ENCODE data around the gene PAXIP1.
A peak's percentile ranks its signal among the peaks of the same experiment; 100 is the strongest.

The PAXIP1 gene

DNA sequence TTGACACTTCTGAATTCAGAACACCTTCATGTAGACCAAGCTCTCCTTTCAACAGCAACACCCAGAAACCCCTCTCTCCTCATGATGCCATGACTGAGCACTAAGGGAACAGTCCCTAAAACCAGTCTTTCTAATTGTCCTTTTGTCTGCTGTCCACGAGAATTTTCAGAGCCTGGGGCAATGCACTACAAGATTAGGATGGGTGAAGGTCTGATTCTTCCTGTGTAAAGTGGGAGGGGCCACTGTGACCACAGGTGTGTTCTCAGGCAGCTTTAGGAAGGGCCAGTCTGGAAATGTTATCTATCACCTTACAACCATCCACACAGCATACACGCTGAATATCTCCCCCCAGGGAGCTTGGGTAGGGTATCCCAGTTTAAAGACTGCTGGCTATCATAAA is 7.9 kb downstream of the PAXIP1 start (continued):
- no peak for TF ChIP-seq REST (tag by site-specific recombination; IDR thresholded peaks at IDR 0.05)

- ChIA-PET CTCF (interaction anchor here (0.9 to 1.7 kb wide), 5 partner anchors 9 to 64 kb away, joined by 4 to 11 read pairs (median 5); no protein-coding TSS in a partner anchor), POLR2A (no interaction called here)
- H3K9me3 ChIP-seq (ENCODE audit: control insufficient read depth, insufficient read depth, low read depth, low read length): no peaks in the 10 kb centered on the region
- H3K4me3 ChIP-seq (ENCODE audit: low read depth, low read length): no peak overlapping the region
- TF ChIP-seq ZBTB7A (tag by site-specific recombination; IDR thresholded peaks at IDR 0.05; ENCODE audit: low read depth) (no peak), ZNF843 (tag by site-specific recombination; IDR thresholded peaks at IDR 0.05) (peak; percentile 37; the same call in 1 of the 2 replicates), ZNF138 (tag by site-specific recombination; IDR thresholded peaks at IDR 0.05; ENCODE audit: borderline replicate concordance) (no peak), ZNF776 (tag by site-specific recombination; IDR thresholded peaks at IDR 0.05; ENCODE audit: borderline replicate concordance) (no peak), ZNF354C (tag by site-specific recombination; IDR thresholded peaks at IDR 0.05; ENCODE audit: borderline replicate concordance, low read depth) (no peak), TCF7L2 (IDR thresholded peaks at IDR 0.05; ENCODE audit: borderline replicate concordance, low read depth, low read length) (peak; percentile 94), ZBTB48 (tag by site-specific recombination; IDR thresholded peaks at IDR 0.05) (no peak), ZIC2 (tag by site-specific recombination; IDR thresholded peaks at IDR 0.05) (0 out of 2 replicates have a peak, but pooled peaks have one; percentile 15), ZNF292 (tag by site-specific recombination; IDR thresholded peaks at IDR 0.05; ENCODE audit: borderline replicate concordance, low read depth) (no peak), ZFHX2 (tag by site-specific recombination; conservative IDR thresholded peaks at IDR 0.05) (peak; percentile 48; the same call in 1 of the 2 replicates), EGR2 (tag by site-specific recombination; IDR thresholded peaks at IDR 0.05; ENCODE audit: low read depth) (peak; percentile 78)
- TF ChIP-seq, protein P1, sequence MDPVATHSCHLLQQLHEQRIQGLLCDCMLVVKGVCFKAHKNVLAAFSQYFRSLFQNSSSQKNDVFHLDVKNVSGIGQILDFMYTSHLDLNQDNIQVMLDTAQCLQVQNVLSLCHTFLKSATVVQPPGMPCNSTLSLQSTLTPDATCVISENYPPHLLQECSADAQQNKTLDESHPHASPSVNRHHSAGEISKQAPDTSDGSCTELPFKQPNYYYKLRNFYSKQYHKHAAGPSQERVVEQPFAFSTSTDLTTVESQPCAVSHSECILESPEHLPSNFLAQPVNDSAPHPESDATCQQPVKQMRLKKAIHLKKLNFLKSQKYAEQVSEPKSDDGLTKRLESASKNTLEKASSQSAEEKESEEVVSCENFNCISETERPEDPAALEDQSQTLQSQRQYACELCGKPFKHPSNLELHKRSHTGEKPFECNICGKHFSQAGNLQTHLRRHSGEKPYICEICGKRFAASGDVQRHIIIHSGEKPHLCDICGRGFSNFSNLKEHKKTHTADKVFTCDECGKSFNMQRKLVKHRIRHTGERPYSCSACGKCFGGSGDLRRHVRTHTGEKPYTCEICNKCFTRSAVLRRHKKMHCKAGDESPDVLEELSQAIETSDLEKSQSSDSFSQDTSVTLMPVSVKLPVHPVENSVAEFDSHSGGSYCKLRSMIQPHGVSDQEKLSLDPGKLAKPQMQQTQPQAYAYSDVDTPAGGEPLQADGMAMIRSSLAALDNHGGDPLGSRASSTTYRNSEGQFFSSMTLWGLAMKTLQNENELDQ (tag by site-specific recombination; IDR thresholded peaks at IDR 0.05; ENCODE audit: low read depth): no peak
- peaks cover 3 to 86% of the 10 kb centered on the region in 2 experiments for H3K36me3 ChIP-seq (ENCODE audit: control insufficient read depth in 2 of 2, insufficient read depth in 1 of 2, low read length in 2 of 2)
- no peaks in the 10 kb centered on the region for H3K4me1 ChIP-seq (ENCODE audit: control insufficient read depth, insufficient read depth, low read length)
- no peak overlapping the region for H3K27ac ChIP-seq (ENCODE audit: extremely low read depth, low read depth, low read length)
These were observed 11.9 kb downstream of the PAXIP1 start for GRCh38 chr7:154990964-154991540.

GRCh38 chr7:154987571-154987970 is 15.4 kb downstream of the PAXIP1 start:
- CTCF ChIA-PET: interaction anchor here (1.2 kb wide), 1 partner anchor 22 kb away, joined by 3 read pairs; no protein-coding TSS in a partner anchor

More at GRCh38 chr7:154987571-154987970, 15.4 kb downstream of the PAXIP1 start:
- POLR2A ChIA-PET: no interaction called here
- Histone ChIP-seq H3K9me3 (ENCODE audit: control insufficient read depth, insufficient read depth, low read depth, low read length) (no peaks in the 10 kb centered on the region), H3K27ac (ENCODE audit: extremely low read depth, low read depth, low read length) (no peak overlapping the region), H3K4me1 (ENCODE audit: control insufficient read depth, insufficient read depth, low read length) (no peaks in the 10 kb centered on the region), H3K4me3 (ENCODE audit: low read depth, low read length) (no peak overlapping the region), H3K36me3 (ENCODE audit: control insufficient read depth in 2 of 2, insufficient read depth in 1 of 2, low read length in 2 of 2) (peaks cover 3 to 70% of the 10 kb centered on the region in 2 experiments; a peak in 1 of 3 replicates)
- TF ChIP-seq ZEB2 (tag by site-specific recombination; IDR thresholded peaks at IDR 0.05) (no peak), PRDM10 (tag by site-specific recombination; IDR thresholded peaks at IDR 0.05) (0 out of 2 replicates have a peak, but pooled peaks have one; percentile 19)
